GM21529 (cell line): ENCODE results near the gene TMC1.

Source experiments
- ATAC-seq: cut with Tn5 transposase; IDR thresholded peaks from one replicate; pipeline ENCODE4 v1.9.1; 2021; ENCODE audit not compliant: unreplicated experiment

The TMC1 gene

GRCh38 chr9:72600671-72601070, 79.3 kb downstream of the TMC1 start:
- no peak for ATAC-seq

GRCh38 chr9:72601615-72602014, 80.2 kb downstream of the TMC1 start:
- no peak for ATAC-seq

GRCh38 chr9:72612449-72612848, 91.0 kb downstream of the TMC1 start:
- no peak for ATAC-seq

- ATAC-seq: no peak
These were observed 92.7 kb downstream of the TMC1 start for GRCh38 chr9:72614067-72614466.

GRCh38 chr9:72615931-72616330, 94.5 kb downstream of the TMC1 start:
- ATAC-seq: no peak

- ATAC-seq: no peak
These were observed 97.4 kb downstream of the TMC1 start for GRCh38 chr9:72618811-72619210.

- ATAC-seq: no peak
These were observed 100.8 kb downstream of the TMC1 start for GRCh38 chr9:72622186-72622585.

GRCh38 chr9:72623156-72623555, 101.7 kb downstream of the TMC1 start:
- ATAC-seq: no peak

GRCh38 chr9:72627147-72627546, 105.7 kb downstream of the TMC1 start:
- no peak for ATAC-seq

GRCh38 chr9:72627956-72628540, 106.6 kb downstream of the TMC1 start:
- no peak for ATAC-seq

GRCh38 chr9:72633966-72634365, 112.6 kb downstream of the TMC1 start:
- ATAC-seq: no peak

- ATAC-seq: peak; percentile 90
These were observed 113.8 kb downstream of the TMC1 start for GRCh38 chr9:72635197-72635596.

GRCh38 chr9:72636621-72637020, 115.2 kb downstream of the TMC1 start:
- ATAC-seq: no peak

GRCh38 chr9:72643651-72644050, 122.2 kb downstream of the TMC1 start:
- ATAC-seq: no peak

GRCh38 chr9:72646061-72646460, 124.7 kb downstream of the TMC1 start:
- ATAC-seq: no peak

- no peak for ATAC-seq
These were observed 127.1 kb downstream of the TMC1 start for GRCh38 chr9:72648324-72649126.

- ATAC-seq: no peak
These were observed 127.7 kb downstream of the TMC1 start for GRCh38 chr9:72649127-72649442.

- ATAC-seq: no peak
These were observed 128.8 kb downstream of the TMC1 start for GRCh38 chr9:72650206-72650605.

GRCh38 chr9:72656021-72656420, 134.6 kb downstream of the TMC1 start:
- no peak for ATAC-seq

- no peak for ATAC-seq
These were observed 135.6 kb downstream of the TMC1 start for GRCh38 chr9:72657023-72657422.

GRCh38 chr9:72658703-72659102, 137.3 kb downstream of the TMC1 start:
- no peak for ATAC-seq

GRCh38 chr9:72661401-72662135, 140.2 kb downstream of the TMC1 start:
- ATAC-seq: no peak
